ENCODE data around the gene ANKRD53. TPM values are rescaled to one million over a fixed set of nuclear protein-coding genes. Genes with fewer than 3 reads are reported as not detected.
"Not testable (repeated sequence)": the region's sequence is repeated elsewhere in the genome, so short reads cannot be mapped to it uniquely, and the experiment has no call there.

Gene ANKRD53
- total RNA-seq, 2 donors from 2014 or later: 0.36 to 0.74 TPM

DNA sequence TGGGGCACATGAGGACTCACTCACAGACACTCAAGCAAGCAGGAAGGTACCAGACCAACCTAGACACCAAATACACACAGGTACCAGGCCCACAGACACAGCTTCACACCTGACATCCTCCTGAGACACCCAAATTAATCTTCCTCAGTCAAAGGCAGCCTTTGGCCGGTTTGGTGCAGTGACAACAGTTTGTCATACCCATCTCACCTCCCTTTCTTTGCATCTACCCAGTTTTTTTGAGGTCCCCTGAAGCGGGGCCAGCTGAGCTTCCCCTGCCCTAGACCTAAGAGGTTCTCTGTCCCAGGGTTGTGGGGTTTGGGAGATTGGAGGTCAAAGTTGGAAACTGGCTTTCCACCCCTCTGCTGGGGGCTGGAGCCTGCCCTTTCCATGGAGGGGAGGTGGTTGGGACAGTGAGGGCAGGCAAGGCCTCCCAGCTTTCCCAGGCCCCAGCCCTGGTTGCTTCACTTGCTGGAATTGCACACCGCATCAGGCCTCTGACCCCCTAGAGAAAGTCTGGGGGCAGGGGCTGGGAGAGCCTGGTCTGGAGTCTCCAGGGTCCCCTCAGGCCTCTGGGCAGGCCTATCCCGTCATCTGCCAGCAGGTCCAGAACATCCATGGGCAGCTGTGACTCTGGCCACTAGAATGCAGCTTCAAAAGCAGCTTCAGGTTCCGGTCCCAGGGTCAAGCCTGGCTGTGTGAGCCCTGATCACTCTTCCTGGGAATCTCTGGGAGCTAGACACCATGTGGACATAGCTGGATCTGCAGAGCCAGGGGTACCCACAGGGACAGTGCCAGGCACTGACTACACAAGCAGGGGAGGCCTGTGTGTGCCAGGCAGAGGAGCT lies 28.7 kb downstream of the ANKRD53 start:
- no peaks in the 10 kb centered on the region for H3K36me3 ChIP-seq
- WGBS: 88% methylated on average over 5 of the region's 5 CpGs
- DNase-seq (ENCODE audit: low spot score): no peak
- no peaks in the 10 kb centered on the region for H3K9me3 ChIP-seq
- no peak overlapping the region for H3K27ac ChIP-seq
- no peaks in the 10 kb centered on the region for H3K4me1 ChIP-seq (replicated peaks)
- TF ChIP-seq, protein P1, sequence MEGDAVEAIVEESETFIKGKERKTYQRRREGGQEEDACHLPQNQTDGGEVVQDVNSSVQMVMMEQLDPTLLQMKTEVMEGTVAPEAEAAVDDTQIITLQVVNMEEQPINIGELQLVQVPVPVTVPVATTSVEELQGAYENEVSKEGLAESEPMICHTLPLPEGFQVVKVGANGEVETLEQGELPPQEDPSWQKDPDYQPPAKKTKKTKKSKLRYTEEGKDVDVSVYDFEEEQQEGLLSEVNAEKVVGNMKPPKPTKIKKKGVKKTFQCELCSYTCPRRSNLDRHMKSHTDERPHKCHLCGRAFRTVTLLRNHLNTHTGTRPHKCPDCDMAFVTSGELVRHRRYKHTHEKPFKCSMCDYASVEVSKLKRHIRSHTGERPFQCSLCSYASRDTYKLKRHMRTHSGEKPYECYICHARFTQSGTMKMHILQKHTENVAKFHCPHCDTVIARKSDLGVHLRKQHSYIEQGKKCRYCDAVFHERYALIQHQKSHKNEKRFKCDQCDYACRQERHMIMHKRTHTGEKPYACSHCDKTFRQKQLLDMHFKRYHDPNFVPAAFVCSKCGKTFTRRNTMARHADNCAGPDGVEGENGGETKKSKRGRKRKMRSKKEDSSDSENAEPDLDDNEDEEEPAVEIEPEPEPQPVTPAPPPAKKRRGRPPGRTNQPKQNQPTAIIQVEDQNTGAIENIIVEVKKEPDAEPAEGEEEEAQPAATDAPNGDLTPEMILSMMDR (IDR thresholded peaks at IDR 0.05): no peak
- TF ChIP-seq POLR2AphosphoS5 (IDR thresholded peaks at IDR 0.05) (no peak), POLR2A (IDR thresholded peaks at IDR 0.05) (no peak)
- H3K27me3 ChIP-seq (replicated peaks; ENCODE audit: insufficient read depth): no peaks in the 10 kb centered on the region
- intact Hi-C loops (cut with DNase I): no loop called here
- no peak overlapping the region for H3K4me3 ChIP-seq

DNA sequence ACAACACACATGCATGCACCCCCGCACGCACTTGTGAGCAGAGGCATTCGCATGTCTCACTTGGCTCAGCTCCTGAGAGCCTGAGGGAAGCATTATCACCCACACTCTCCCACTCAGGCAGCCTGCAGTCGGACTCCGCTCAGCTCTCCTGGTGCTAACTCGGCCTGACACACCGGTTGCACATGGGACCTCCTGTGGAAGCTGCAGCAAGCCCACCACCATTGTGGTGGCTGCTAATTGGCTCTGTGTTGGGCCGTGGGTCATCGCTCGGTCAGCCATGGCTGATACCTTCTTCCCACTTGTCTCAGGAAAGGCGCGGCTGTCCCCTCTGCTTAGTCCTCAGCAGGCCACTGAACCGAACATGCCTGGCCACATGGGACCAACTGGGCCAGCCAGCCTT lies 29.9 kb downstream of the ANKRD53 start:
- 88% methylated on average over 9 of the region's 13 CpGs for WGBS
- intact Hi-C loops (cut with DNase I): no loop called here
- Histone ChIP-seq H3K27me3 (replicated peaks; ENCODE audit: insufficient read depth) (no peaks in the 10 kb centered on the region), H3K9me3 (no peaks in the 10 kb centered on the region), H3K4me3 (no peak overlapping the region), H3K36me3 (no peaks in the 10 kb centered on the region), H3K27ac (no peak overlapping the region), H3K4me1 (replicated peaks) (no peaks in the 10 kb centered on the region)
- DNase-seq (ENCODE audit: low spot score): no peak
- no peak for TF ChIP-seq POLR2AphosphoS5 (IDR thresholded peaks at IDR 0.05)
- TF ChIP-seq POLR2A (IDR thresholded peaks at IDR 0.05): no peak
- TF ChIP-seq, protein P1 (IDR thresholded peaks at IDR 0.05): no peak

DNA sequence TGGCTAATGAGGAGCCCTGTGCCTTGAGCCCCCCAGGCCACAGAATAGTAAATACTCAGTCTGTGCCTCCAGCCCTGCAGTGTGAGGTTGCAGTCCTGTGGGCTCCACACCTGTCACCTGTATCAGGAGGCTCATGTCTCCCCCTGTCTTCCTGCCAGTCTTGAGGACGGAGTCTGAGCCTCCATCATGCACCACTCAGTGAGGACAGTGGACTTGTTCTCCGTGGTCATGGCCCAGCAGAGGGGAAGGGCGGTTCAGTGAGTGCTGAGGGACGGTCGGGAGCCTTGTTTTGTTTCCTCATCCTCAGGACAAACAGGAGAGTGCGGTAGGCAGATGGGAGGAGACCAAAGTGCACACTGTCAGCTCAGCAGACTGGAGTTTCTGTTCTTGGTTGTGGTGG lies 33.4 kb downstream of the ANKRD53 start:
- H3K4me3 ChIP-seq; H3K36me3 ChIP-seq; H3K9me3 ChIP-seq; H3K27ac ChIP-seq; H3K27me3 ChIP-seq (replicated peaks; ENCODE audit: insufficient read depth); H3K4me1 ChIP-seq (replicated peaks); DNase-seq (ENCODE audit: low spot score); intact Hi-C loops (cut with DNase I): not testable (repeated sequence)
- 34% methylated on average over 6 of the region's 6 CpGs for WGBS

DNA sequence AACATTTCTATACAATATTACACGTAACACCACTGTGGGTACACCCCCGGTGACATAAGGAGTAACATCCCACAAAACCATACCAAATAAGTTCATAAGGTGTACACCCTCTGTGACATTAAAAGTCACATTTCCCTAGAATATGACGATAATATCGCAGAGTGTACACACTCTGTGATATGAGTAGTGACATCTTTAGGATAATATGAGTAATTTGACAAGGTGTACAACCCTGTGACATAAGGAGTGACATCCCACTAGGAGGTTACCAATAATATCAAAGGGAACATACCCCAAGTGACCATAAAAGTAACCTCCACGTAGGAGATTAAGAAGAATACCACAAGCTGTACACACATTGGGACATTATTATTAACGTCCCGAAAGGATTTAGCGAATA lies 40.2 kb downstream of the ANKRD53 start:
- no peak overlapping the region for H3K27ac ChIP-seq
- 89% methylated on average over 8 of the region's 8 CpGs for WGBS
- intact Hi-C loops (cut with DNase I): no loop called here
- peaks cover 3% of the 10 kb centered on the region for H3K4me1 ChIP-seq (replicated peaks)
- H3K9me3 ChIP-seq: no peaks in the 10 kb centered on the region
- no peak overlapping the region for H3K4me3 ChIP-seq
- H3K27me3 ChIP-seq (replicated peaks; ENCODE audit: insufficient read depth): no peaks in the 10 kb centered on the region
- TF ChIP-seq POLR2AphosphoS5 (IDR thresholded peaks at IDR 0.05): no peak
- no peak for TF ChIP-seq POLR2A (IDR thresholded peaks at IDR 0.05)
- TF ChIP-seq, protein P1 (IDR thresholded peaks at IDR 0.05): no peak
- no peaks in the 10 kb centered on the region for H3K36me3 ChIP-seq
- no peak for DNase-seq (ENCODE audit: low spot score)

DNA sequence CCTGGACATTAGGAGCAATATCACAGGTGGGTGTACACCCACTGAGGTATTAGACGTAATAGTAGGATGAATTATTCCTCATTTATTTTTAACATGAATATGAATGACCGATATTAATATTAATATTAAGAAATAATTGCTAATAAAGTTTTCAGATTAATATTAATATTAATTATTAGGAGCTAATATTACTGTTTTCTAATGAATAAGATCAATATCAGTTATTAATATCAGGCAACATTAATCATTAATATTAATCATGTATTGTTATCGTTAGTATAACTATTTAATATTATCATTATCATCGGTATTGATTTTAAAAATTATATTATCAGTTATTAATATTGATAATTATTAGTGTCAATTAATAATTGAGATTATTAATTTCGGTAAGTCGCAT lies 41.6 kb downstream of the ANKRD53 start:
- H3K4me3 ChIP-seq; H3K27ac ChIP-seq; H3K27me3 ChIP-seq (replicated peaks; ENCODE audit: insufficient read depth); H3K9me3 ChIP-seq; H3K36me3 ChIP-seq; DNase-seq (ENCODE audit: low spot score); H3K4me1 ChIP-seq (replicated peaks); intact Hi-C loops (cut with DNase I): not testable (repeated sequence)
- WGBS: 94% methylated on average over 6 of the region's 6 CpGs

DNA sequence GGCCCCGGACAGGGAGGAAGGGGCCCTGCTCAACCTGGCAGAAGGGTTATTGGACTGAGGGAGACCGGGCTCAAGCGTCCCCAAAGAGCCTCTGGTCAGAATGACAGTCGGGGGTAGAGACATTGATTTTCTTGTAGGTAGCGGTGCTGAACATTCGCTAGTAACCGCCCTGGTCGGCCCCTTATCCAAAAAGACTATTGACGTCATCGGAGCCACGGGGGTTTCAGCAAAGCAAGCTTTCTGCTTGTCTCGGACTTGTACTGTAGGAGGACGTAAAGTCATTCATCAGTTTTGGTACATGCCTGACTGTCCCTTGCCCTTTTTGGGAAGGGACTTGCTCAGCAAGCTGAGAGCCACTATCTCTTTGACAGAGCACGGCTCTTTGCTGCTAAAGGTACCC lies 43.0 kb downstream of the ANKRD53 start:
- H3K4me1 ChIP-seq (replicated peaks); H3K27ac ChIP-seq; H3K27me3 ChIP-seq (replicated peaks; ENCODE audit: insufficient read depth); DNase-seq (ENCODE audit: low spot score); H3K9me3 ChIP-seq; H3K4me3 ChIP-seq; intact Hi-C loops (cut with DNase I); H3K36me3 ChIP-seq: not testable (repeated sequence)
- WGBS: 78% methylated on average over 14 of the region's 14 CpGs
